Prostate gland (tissue), 2 donors: ENCODE measurements around the gene MADD. TPM values are rescaled to one million over a fixed set of nuclear protein-coding genes. Genes with fewer than 3 reads are reported as not detected.

ENCODE experiments used
- DNase-seq: peaks from one replicate; pipeline ENCODE4 v3.0.0-alpha.2; 2019; ENCODE audit warnings: low spot score
- H3K27ac ChIP-seq, 2 donors: fragments of 200-600 bp; sonication (generic); 2 replicates each; pipeline ENCODE4 v1.5.1; 2017 to 2019
- H3K27me3 ChIP-seq: fragments of 200-600 bp; sonication (generic); replicated peaks from 2 replicates; pipeline ENCODE4 v1.5.1; 2019; ENCODE audit not compliant: insufficient read depth
- H3K36me3 ChIP-seq, 2 donors: fragments of 200-600 bp; sonication (generic); 1 replicate in 1 of 2; 2 replicates in 1 of 2; pipeline versions ENCODE4 v1.5.1 to v1.8.1; 2017 to 2019
- H3K4me1 ChIP-seq: fragments of 200-600 bp; sonication (generic); replicated peaks from 2 replicates; pipeline ENCODE4 v1.5.1; 2019
- H3K4me3 ChIP-seq, 2 donors: fragments of 200-600 bp; sonication (generic); 2 replicates each; pipeline ENCODE4 v1.5.1; 2017 to 2019
- H3K9me3 ChIP-seq: fragments of 200-600 bp; sonication (generic); 2 replicates; pipeline ENCODE4 v1.5.1; 2017
- CTCF ChIP-seq, 4 experiments: fragments of 200-600 bp in 2 of 4; fragments of 450-650 bp in 2 of 4; sonication (generic) in 2 of 4; IDR thresholded peaks; 1 replicate in 3 of 4; 2 replicates in 1 of 4; pipeline ENCODE4 v1.5.1; 2016 to 2019; ENCODE audit warnings: antibody characterized with exemption in 4 of 4, mild to moderate bottlenecking in 2 of 4, moderate library complexity in 2 of 4
- POLR2A ChIP-seq: fragments of 450-650 bp; IDR thresholded peaks from one replicate; pipeline ENCODE4 v1.6.1; 2016; ENCODE audit warnings: antibody characterized with exemption, mild to moderate bottlenecking
- POLR2AphosphoS5 ChIP-seq: sonication (generic); formaldehyde crosslinking; IDR thresholded peaks from one replicate; pipeline ENCODE4 v1.6.1; 2017; ENCODE audit warnings: antibody characterized with exemption
- WGBS: methylation state at CpG from one replicate; pipeline ENCODE4 v1.1.5; 2018; 5-methylcytosine and 5-hydroxymethylcytosine counted together
- intact Hi-C: fragments of 100-400 bp; cut with DNase I; formaldehyde crosslinking; loops from one replicate; pipeline ENCODE4 v1.14.2; 2022
- total RNA-seq, 2 donors: library from RNA; depleted of rRNA; stranded (reverse); fragments of >200 nt; gene quantifications; one replicate each; pipeline ENCODE4 v1.1.0, GENCODE V29; 2016

MADD gene
- total RNA-seq, 2 donors from 2014 or later: 53.6 to 87.3 TPM

GRCh38 chr11:47248664-47249377, 21.1 kb upstream of the MADD start, which contains the start of gene ACP2:
TSS of gene ACP2 (minus strand) at chr11:47248814. CDS start at chr11:47248789, 25 bp downstream.
- Histone ChIP-seq H3K9me3 (no peaks in the 10 kb centered on the region), H3K27ac (peak within 1 kb of the TSS; percentile 78 to 82), H3K36me3 (peaks cover 0 to 11% of the 10 kb centered on the region in 2 donors), H3K27me3 (no peaks in the 10 kb centered on the region), H3K4me3 (peak within 1 kb of the TSS; percentile 68 to 72), H3K4me1 (peaks cover 5% of the 10 kb centered on the region)
- intact Hi-C loops: loop anchor here (2.0 kb wide), 1 partner anchor 34 kb away; the partner anchor contains the start of gene DDB2
- DNase-seq: peak; percentile 90
- TF ChIP-seq POLR2A (peak; percentile 53), POLR2AphosphoS5 (peak; percentile 91), CTCF (IDR thresholded peaks at IDR 0.05) (peak in 2 of 4 experiments; percentile 34 to 41)
- WGBS: 0% methylated on average over 45 of the region's 45 CpGs

- no peaks in the 10 kb centered on the region for H3K9me3 ChIP-seq
- H3K36me3 ChIP-seq: peaks cover 0 to 11% of the 10 kb centered on the region in 2 donors
- no peak for DNase-seq
- H3K27ac ChIP-seq: peak overlapping the region; percentile 78 to 82
- TF ChIP-seq POLR2AphosphoS5 (no peak), CTCF (IDR thresholded peaks at IDR 0.05) (no peak), POLR2A (no peak)
- no peaks in the 10 kb centered on the region for H3K27me3 ChIP-seq
- H3K4me1 ChIP-seq: peaks cover 5% of the 10 kb centered on the region
- intact Hi-C loops: loop anchor here (2.0 kb wide), 1 partner anchor 35 kb away; the partner anchor contains the start of gene DDB2
- peak overlapping the region; percentile 68 to 72 for H3K4me3 ChIP-seq
- 47% methylated on average over 3 of the region's 3 CpGs for WGBS
These were observed 20.6 kb upstream of the MADD start for GRCh38 chr11:47249378-47249715.

GRCh38 chr11:47251751-47252150, 18.2 kb upstream of the MADD start:
- Histone ChIP-seq H3K27me3 (no peaks in the 10 kb centered on the region), H3K4me3 (no peak overlapping the region), H3K36me3 (no peaks in the 10 kb centered on the region), H3K27ac (no peak overlapping the region), H3K4me1 (peaks cover 8% of the 10 kb centered on the region), H3K9me3 (no peaks in the 10 kb centered on the region)
- intact Hi-C loops: no loop called here
- TF ChIP-seq POLR2AphosphoS5: no peak
- no peak for TF ChIP-seq POLR2A
- TF ChIP-seq CTCF (IDR thresholded peaks at IDR 0.05): no peak
- DNase-seq: no peak
- 55% methylated on average over 3 of the region's 3 CpGs for WGBS

- no peaks in the 10 kb centered on the region for H3K27me3 ChIP-seq
These were observed 16.3 kb upstream of the MADD start for GRCh38 chr11:47253660-47254059.

More at GRCh38 chr11:47253660-47254059, 16.3 kb upstream of the MADD start:
- Histone ChIP-seq H3K27ac (peak overlapping the region; percentile 50 to 59), H3K9me3 (no peaks in the 10 kb centered on the region), H3K4me3 (no peak overlapping the region), H3K4me1 (peaks cover 20% of the 10 kb centered on the region), H3K36me3 (no peaks in the 10 kb centered on the region)
- WGBS: 78% methylated on average over 2 of the region's 2 CpGs
- no peak for DNase-seq
- intact Hi-C loops: no loop called here
- TF ChIP-seq POLR2AphosphoS5 (no peak), CTCF (IDR thresholded peaks at IDR 0.05) (no peak), POLR2A (no peak)
